Subcutaneous adipose tissue (tissue), 4 donors: Measurements from ENCODE around the gene DDX49. TPM values are rescaled to one million over a fixed set of nuclear protein-coding genes. Genes with fewer than 3 reads are reported as not detected.

Experiments used
- CTCF ChIP-seq: fragments of 450-650 bp; IDR thresholded peaks from one replicate; pipeline ENCODE4 v1.5.1; 2016; ENCODE audit warnings: low read depth, mild to moderate bottlenecking, control low read depth, antibody characterized with exemption, moderate library complexity
- total RNA-seq, 4 donors: library from RNA; depleted of rRNA; stranded (reverse); fragments of >200 nt; gene quantifications; one replicate each; pipeline ENCODE4 v1.1.0, GENCODE V29; 2016

DDX49 gene
- total RNA-seq, 4 donors from 2014 or later: 17.0 to 38.2 (median 28.9) TPM

GRCh38 chr19:18897094-18898029 lies 22.2 kb upstream of the DDX49 start:
- TF ChIP-seq CTCF: no peak

GRCh38 chr19:18898081-18898606 lies 21.4 kb upstream of the DDX49 start:
- no peak for TF ChIP-seq CTCF

- TF ChIP-seq CTCF: no peak
These were observed 20.7 kb upstream of the DDX49 start for GRCh38 chr19:18898607-18899408.

GRCh38 chr19:18899624-18900560 lies 19.6 kb upstream of the DDX49 start:
- TF ChIP-seq CTCF: no peak

GRCh38 chr19:18900700-18901481 lies 18.6 kb upstream of the DDX49 start:
- TF ChIP-seq CTCF: no peak

- TF ChIP-seq CTCF: no peak
These were observed 18.0 kb upstream of the DDX49 start for GRCh38 chr19:18901491-18901890.
